Right renal pelvis (tissue), 4 donors: ENCODE measurements around the gene NLGN3. TPM values are rescaled to one million over a fixed set of nuclear protein-coding genes. Genes with fewer than 3 reads are reported as not detected.

Source experiments
- DNase-seq, 4 donors: peaks; one replicate each; pipeline ENCODE4 v3.0.0-alpha.2; 2013; ENCODE audit warnings: low read depth in 4 of 4, low spot score in 3 of 4, missing footprints in 1 of 4
- polyA plus RNA-seq, 4 donors: library from polyadenylated mRNA; unstranded; fragments of 120-200 nt; gene quantifications; one replicate each; pipeline ENCODE4 v1.2.1, GENCODE V29; 2013; ENCODE audit not compliant: insufficient read length in 4 of 4

Gene NLGN3
- polyA plus RNA-seq: 1 to 10 TPM; 4.3 to 6.3 (median 4.9) TPM

DNA sequence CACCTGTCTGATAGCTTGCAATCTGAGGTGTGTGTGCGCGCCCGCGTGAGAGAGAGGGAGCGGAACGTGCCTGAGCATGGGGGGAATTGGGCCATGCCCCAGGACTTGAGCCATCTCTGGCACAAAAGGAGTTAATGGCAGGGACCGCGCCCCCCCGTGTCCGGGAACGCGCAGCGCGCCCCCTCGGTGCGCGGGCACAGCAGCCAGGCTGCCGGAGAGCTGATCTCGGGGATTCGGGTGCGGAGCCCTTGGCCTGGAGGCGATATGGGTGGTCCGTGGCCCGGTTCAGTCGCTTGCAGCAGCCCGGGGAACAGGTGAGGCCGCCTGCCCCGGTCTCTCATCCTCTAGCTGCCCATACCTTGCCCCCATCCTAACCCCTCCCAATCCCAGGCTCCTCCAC lies at the start of gene NLGN3:
TSS of gene NLGN3 (plus strand) at position 191 of the 400 bp plus-strand sequence. CDS start 2,909 bp downstream, outside the sequence.
- no peak for DNase-seq

DNA sequence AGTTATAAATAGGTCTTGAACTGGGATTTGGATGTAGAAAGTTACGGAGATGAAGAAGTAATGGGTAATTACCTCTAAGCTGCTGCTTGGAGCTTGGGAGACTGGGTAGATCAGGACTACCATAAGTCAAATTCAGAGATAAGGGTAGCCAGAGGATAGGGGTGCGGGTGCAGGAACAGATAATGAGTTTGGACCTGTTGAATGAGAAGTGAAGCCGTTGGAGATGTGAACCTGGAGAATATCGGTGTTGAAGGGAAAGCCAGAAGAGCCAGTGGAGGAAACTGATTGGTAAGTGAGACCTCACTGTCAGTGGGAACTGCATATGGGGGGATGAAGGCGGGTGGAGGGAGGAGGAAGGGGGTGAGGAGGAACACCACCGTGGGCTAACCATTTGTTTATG lies 49.6 kb upstream of the NLGN3 start:
- DNase-seq: no peak

DNA sequence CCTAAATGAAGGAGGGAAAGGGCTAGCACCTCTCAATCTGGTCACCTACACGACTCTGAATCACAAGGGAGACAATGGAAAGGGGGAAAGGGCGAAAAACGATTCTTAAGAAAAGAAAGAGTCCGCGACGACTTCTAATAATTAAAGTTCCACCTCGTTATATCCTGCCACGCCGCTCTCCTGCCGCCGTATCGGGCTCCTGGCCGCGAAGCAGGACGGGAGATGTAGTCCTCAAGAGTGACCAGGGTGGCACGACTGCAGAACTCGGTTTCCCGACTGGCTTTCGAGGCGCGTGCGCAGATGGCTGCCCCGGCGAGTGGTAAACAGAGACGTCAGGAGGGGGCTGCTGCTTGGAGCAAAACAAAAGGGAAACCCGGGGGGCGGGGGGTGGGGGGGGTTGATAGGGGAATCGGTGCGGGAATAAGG lies 49.1 kb upstream of the NLGN3 start, which contains the start of gene FOXO4:
TSS of gene FOXO4 (plus strand) at position 297 of the 426 bp plus-strand sequence. CDS start 678 bp downstream, outside the sequence.
- DNase-seq: peak in 3 of 4 donors; percentile 61 to 80 (median 75)

DNA sequence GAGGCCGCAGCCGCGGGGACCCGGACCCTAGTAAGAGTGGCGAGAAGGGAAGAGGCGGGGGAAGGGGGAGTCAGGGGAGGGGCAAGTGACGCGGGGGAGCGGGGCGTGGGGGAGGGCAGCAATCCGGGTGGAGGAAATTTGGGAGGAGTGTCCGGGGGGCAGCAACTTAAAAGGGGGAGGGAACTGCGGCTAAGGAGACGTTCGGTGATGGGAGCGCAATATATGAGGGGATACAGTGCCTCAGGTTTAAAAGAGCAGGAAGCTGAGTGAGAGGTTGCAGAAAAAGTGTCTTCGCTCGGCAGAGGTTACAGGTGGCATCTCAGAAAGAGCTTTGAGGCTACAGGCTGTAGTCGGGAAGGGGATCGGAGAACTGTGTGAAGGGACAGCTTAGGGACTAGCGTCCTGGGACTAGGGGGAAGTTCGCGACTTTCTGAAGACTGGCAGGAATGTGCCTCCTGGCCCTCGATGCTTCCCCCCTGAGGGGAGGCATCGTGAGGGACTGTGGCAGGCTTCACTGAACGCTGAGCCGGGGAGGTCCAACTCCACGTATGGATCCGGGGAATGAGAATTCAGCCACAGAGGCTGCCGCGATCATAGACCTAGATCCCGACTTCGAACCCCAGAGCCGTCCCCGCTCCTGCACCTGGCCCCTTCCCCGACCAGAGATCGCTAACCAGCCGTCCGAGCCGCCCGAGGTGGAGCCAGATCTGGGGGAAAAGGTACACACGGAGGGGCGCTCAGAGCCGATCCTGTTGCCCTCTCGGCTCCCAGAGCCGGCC lies 48.5 kb upstream of the NLGN3 start:
- peak in 1 of 4 donors; percentile 26 for DNase-seq

DNA sequence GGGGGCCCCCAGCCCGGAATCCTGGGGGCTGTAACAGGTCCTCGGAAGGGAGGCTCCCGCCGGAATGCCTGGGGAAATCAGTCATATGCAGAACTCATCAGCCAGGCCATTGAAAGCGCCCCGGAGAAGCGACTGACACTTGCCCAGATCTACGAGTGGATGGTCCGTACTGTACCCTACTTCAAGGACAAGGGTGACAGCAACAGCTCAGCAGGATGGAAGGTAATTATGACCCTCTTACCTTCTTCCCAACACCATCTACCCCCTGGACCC lies 47.9 kb upstream of the NLGN3 start:
- DNase-seq: no peak

DNA sequence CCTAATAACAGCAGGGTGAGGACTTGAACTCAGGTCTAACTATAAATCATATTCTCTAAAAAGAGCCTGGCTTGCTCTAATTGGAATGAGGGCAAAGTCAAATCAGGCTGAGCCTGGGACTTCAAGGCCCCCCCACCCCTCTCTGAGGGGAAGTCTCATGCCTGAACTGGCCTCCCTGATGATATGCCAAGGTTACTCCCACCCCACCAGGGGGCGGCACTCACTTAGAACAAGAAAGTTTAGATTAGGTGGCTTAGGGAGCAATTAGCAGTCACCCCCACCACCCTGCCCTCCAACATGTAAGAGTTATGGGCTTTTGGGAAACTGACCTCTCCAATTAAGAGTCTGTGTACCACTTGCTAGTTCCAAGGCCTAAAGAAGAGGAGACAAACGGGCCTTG lies 46.3 kb upstream of the NLGN3 start:
- DNase-seq: no peak

DNA sequence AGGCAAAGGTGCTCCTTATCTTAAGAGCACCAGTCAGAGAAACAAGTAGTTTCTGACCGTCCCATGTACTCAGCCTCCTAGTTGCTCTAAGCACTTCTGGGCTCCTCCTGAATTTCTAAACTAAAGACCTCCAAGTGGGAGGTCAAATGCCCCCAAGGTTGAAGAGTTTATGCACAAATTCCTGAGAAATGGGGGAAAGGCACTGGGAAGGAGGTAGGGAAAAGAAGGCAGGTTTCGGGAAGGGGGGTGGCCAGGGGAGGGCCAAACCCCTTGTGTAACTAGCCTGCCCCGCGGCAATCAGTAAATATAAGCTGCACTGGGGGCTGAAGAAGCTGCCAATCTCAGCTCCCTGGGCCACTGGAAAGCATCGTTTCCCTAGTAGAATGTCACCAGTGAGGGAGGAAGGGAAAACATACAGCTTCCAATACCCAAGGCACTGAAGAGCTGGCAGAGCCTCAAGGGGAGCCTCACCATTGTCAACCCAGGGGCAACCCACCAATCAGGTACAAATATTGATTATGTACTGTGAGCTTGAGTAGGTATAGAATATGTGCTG lies 45.6 kb upstream of the NLGN3 start:
- no peak for DNase-seq

DNA sequence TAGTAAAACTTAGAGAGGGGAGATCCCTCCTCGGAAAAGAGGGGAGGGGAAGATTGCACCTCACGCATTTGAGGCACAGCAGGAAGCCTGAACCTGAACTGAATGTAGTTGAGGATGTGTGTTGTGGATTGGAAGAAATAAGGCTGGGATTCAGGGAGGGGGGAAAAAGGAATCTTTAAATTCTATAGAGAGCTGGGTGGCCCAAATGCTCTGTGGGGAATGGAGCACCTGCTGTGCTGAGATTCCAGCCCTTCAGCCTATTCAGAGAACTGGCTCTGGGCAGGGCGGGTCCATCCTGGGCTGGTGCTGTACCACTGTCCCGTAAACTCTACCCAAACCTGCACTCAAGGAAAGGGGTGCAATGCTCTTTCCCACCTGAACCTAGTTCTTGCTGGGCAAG lies 44.9 kb upstream of the NLGN3 start:
- DNase-seq: no peak

DNA sequence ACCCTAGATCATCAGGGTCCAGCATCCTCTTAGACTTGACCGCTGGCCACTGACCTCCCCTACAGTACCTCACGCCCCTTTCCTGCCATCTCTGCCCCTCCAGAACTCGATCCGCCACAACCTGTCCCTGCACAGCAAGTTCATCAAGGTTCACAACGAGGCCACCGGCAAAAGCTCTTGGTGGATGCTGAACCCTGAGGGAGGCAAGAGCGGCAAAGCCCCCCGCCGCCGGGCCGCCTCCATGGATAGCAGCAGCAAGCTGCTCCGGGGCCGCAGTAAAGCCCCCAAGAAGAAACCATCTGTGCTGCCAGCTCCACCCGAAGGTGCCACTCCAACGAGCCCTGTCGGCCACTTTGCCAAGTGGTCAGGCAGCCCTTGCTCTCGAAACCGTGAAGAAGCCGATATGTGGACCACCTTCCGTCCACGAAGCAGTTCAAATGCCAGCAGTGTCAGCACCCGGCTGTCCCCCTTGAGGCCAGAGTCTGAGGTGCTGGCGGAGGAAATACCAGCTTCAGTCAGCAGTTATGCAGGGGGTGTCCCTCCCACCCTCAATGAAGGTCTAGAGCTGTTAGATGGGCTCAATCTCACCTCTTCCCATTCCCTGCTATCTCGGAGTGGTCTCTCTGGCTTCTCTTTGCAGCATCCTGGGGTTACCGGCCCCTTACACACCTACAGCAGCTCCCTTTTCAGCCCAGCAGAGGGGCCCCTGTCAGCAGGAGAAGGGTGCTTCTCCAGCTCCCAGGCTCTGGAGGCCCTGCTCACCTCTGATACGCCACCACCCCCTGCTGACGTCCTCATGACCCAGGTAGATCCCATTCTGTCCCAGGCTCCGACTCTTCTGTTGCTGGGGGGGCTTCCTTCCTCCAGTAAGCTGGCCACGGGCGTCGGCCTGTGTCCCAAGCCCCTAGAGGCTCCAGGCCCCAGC lies 43.8 kb upstream of the NLGN3 start:
- DNase-seq: no peak

DNA sequence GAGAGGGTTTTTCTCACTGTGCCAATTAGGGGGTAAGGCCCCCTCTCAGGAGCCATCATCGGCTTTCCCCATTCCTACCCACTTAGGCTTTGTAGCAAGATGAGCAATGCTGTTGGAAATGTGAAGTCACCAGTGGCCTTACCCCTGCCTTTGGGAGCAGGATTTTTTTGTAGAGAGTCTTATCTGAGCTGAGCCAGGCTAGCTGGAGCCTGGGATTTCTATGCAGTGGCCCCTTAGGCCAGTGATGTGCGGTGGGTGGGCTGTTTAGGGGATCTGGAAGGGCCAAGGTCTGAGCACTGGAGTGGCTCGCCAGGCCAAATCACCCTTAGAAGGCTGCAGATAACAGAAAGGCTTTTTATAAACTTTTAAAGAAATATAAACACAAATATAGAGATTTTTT lies 42.3 kb upstream of the NLGN3 start:
- no peak for DNase-seq

DNA sequence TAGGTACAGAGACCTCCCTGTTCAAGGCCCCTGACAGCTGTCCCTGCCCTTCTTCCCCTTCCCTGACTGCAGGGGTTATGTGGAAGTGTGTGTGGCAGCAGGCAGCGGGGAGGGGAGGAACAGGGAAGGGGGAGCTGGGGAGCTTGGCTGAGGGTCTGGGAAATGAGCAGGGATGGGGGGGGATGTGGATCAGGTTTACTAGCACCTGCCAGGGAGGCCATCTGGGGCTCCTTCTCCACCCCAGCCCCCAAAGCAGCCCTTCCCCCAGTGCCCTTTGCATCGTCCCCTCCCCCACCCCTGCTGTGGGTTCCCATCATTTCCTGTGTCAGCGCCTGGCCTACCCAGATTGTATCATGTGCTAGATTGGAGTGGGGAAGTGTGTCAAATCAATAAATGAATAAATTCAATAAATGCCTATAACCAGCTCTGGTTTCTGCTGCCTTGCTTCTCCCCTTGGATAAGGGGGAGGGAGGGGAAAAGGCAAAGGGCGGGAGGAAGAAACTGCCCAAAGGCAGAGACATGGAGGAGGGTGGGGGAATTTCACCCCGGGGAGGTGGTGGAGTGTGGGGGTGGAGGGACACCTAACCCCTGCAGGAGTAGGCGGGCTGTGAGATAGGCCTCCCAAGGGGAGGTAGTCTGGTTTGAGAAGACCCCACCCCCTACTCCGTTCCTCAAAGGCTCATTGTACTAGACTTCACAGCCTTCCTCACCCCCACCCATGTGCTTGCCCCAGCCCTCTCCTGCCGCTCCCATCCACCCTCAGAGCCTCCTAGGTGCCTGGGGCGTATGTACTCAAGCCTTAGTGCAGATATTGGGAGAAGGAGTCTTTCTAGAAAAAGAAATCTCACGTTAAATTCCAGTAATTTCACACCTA lies 41.3 kb upstream of the NLGN3 start:
- DNase-seq: no peak

DNA sequence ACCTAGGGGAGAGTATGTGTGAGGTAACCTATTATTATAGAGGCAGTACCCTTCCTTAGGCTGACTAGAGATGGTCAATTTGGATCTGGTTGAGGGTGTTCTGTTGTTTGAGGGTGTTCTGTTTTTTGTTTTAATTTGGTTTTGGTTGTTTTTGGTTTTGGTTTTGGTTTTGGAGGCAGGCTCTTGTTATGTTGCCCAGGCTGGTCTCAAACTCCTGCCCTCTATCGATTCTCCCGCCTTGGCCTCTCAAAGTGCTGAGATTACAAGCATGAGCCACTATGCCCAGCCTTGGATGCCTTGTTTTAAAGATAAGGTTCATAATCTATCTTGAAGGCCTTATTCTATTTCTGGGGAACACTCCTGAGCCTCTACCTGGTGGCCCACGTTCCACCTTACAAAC lies 39.0 kb upstream of the NLGN3 start:
- no peak for DNase-seq

DNA sequence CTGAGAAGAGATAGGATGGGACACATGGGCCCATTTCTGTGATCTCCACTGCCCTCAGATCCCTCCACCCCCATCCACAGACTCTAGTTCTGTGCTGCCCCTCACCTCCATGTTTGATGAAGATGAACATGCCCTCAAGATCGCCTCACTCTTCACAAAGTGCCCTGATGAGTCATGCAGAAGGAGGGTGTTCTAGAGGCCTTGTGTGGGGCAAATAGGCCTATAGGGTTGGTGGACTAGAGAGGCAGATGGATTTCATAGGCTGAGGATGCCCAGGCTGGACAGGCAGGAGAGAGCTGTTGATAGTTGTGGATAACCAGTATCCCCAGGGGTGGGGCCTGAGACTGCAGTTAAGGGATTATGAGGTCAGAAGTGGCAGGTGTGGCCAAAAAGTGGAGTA lies 38.2 kb upstream of the NLGN3 start, which contains the start of gene CXorf65:
TSS of gene CXorf65 (minus strand) at position 314 of the 400 bp plus-strand sequence. CDS start at position 130, 184 bp downstream.
- DNase-seq: no peak

DNA sequence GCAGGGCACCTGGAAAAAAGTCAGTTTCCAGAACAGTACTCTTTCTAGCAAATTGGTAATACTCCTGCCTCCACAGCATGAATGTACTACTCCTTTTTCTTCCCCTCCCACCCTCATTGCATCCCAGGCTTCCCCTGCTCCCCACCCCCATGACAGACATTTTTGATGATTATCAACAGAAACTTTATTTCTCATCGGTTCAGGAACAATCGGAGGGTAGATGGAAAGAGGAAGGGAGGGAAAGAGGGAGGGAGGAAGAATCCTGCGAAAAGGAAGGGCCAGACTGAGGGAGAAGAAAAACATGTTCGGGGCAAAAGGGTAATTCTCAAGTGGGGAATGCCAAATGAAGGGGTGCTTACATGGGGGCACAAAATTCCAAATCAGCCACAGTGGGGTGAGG lies 37.4 kb upstream of the NLGN3 start:
- no peak for DNase-seq

DNA sequence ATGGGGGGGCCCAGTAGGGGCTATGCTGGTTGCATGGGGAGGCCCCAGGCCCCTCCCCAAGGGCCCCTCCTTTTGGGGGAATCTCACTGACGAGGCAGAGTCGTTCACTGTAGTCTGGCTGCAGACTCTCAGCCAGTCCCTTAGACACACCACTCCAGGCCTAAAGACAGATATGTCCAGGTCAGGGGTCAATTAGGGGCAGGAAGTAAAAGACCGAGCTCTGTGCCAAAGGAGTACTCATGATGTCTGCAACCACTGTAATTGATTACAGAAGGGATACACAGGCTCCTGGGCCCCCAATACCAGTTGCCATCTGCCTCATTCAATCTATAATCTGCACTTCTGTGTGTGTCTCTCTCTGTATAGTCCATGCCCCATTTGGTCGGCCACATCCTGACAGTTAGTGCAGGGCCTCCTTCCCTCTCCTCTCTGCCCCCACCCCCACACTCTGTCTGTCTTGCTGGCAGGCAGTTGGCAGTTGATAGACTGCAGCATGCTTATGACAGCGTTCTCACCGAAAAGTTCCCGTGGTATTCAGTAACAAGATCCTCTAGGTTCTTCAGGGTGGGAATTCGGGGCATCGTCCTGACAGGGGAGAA lies 36.8 kb upstream of the NLGN3 start:
- no peak for DNase-seq

DNA sequence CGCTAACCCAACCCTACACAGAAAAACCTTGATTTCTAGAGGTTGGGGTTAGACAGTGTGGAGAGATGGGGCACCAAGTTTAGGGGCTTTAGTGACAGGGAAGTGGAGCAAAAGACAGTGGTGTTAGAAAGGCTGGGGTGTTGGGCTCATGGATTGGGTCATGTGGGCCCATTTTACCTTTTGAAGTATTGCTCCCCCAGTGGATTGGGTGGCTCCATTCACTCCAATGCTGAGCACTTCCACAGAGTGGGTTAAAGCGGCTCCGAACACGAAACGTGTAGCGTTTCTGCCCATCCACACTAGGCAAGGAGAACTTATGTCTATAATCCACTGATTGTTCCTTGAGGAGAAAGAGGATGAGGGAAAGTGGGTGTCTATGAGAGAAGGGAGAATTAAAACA lies 35.6 kb upstream of the NLGN3 start:
- no peak for DNase-seq

DNA sequence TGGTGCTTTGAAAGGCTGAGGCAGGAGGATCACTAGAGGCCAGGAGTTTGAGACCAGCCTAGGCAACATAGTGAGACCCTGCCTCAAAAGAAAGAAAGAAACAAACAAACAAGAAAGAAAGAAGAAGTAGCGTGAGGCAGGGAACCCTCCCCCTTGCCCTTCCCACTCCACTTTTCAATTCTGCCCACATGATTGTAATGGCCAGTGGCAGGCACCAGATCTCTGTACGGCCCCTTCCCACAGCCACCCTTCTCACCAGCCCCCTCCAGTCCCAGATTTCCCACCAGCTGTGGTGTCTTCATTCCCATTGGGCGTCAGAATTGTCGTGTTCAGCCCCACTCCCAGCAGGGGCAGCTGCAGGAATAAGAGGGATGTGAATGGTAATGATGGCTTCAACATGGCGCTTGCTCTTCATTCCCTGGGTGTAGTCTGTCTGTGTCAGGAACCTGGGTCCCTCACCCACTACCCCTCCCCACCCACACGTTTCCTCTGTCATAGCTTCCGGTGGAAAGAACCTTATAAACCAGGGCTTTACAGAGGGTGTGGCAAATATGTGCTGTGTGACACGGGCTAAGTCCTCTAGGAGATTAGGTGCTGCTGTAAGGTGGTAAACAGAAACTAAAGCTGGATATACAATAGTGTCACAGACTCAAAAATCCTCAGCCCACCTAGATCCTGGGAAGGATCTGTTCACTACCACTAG lies 33.3 kb upstream of the NLGN3 start, which contains the start of gene IL2RG:
TSS of gene IL2RG (minus strand) at position 437 of the 703 bp plus-strand sequence. CDS start at position 399, 38 bp downstream.
- no peak for DNase-seq

DNA sequence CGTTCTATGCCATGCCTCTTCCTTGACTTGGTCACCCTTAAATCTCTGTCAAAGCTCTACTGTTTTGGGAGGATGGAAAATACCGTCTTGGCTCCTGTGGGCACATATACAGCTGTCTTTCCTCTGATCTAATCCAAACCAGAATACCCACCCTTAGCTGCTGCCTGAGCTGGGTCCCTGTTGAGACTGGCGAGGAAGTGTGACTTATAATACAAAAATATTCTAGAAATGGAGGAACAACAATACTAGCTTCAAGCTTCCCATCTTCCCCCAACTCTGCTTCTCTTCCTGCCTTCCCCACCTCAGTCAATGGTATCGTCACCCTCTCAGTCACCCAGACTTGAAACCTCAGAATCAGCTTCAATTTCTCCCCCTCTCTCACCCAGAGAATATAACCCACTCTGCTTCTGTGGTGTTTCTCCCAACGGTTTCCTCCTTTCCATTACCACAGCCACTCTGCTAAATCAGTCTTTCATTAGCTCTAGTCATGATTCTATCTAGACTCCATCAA lies 32.7 kb upstream of the NLGN3 start:
- DNase-seq: no peak

DNA sequence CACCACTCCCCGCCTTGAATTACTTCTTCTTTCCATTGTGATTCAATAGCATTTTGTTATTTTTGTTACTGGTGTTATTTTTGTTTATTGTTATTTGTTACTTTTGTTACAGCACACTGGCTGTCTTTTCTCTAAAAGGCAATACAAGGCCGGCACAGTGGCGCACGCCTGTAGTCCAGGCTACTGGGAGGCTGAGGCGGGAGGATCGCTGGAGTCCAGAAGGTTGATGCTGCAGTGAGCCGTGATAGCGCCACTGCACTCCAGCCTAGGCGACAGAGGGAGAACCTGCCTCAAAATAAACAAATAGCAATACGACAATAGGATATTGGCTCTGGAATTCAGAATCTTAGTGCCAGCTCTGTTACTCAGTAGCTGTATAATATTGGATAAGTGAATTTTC lies 27.3 kb upstream of the NLGN3 start:
- DNase-seq: no peak
